Dermis microvascular lymphatic vessel endothelial cell (primary cell): ENCODE results near the gene WBP1L. TPM values are rescaled to one million over a fixed set of nuclear protein-coding genes. Genes with fewer than 3 reads are reported as not detected.
"Not testable (repeated sequence)": the region's sequence is repeated elsewhere in the genome, so short reads cannot be mapped to it uniquely, and the experiment has no call there.

Experiments
- DNase-seq, 2 donors: peaks; one replicate each; pipeline versions ENCODE4 v3.0.0 to v3.0.0-alpha.2; 2010; ENCODE audit warnings: low read depth in 2 of 2
- total RNA-seq: library from RNA; depleted of rRNA; stranded (reverse); fragments of >200 nt; gene quantifications from 2 replicates; pipeline ENCODE4 v1.2.1, GENCODE V29; 2014

The WBP1L gene
- total RNA-seq, 1 donor from 2014 or later: 35.8 TPM

DNA sequence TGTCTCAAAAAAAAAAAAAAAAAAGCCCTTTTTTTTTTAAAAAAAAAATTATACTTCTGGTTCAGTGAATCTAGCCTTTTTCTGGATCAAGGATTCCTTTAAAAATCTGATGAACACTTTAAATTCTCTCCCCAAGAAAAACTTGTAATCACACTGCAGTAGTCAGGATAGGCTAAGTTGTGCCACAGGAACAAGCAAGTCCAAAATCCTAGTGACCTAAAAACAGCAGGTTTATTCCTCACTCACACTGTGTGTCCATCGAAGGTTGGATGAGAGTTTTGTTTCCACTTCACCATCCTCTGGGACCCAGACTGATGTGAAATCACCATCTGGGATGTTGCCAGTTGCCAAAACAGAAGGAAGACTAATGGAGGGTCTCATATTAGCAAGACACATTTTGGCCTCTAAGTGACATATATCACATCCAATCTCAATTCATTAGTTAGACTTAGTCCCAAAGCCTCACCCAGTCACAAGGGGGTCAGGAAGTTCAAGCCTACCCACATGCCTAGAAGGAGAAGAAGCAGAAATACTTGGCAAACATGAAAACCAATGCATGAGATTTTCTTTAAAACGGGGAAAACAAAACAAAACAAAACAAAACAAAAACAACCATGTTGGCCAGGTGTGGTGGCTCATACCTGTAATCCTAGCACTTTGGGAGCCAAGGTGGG is 60.8 kb downstream of the WBP1L start:
- no peak for DNase-seq

DNA sequence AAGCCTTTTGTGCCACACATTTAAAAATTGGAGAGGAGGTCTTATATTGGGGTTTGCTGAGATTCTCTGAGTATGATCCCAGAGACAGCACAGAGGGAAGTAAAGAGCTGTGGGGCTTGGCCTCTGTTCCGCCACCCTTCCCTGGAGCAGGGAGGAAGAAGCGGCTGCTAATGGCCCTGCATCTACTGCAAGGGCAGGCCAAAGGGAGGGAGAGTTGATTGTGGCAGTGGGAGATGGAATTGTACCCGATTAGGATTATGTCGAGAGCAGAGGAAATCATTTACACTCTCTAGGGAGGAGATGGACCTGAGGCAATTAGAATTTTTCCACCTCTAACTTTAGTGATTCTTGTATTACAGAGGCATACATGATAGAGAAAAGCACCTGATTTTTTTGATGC is 64.6 kb downstream of the WBP1L start:
- no peak for DNase-seq

DNA sequence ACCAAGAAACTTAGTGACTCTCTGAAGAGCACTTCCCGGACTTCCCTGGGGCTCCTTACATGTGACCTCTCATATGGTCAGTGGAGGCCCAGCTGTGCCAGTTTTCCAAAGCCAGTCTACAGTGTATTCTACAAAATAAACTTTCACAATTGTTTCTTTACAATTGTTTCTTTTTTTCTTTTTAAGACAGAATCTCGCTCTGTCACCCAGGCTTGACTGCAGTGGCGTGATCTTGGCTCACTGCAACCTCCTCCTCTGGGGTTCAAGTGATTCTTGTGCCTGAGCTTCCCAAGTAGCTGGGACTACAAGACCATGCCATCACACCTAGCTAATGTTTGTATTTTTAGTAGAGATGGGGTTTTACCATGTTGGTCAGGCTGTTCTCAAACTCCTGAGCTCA is 67.6 kb downstream of the WBP1L start:
- DNase-seq: no peak

DNA sequence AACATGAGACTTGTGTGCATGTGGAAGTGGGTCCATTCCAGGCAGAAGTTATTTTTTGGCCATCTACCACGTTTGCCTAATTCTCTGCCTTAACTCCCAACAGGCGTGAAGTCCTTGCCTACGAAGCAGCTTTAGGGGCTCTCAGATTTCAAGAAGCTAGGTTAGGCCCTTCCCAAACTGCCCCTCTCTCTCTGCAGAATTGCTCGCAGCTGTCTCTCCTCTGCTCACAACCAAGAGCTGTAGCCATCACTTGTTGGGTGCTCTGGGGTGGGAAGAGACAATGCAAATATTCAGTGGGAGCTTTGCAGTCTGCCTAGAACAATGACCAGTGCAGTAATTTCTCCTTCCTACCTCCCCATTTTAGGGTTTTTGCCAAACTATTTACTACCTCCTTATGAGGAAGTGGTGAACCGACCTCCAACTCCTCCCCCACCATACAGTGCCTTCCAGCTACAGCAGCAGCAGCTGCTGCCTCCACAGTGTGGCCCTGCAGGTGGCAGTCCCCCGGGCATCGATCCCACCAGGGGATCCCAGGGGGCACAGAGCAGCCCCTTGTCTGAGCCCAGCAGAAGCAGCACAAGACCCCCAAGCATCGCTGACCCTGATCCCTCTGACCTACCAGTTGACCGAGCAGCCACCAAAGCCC is 68.6 kb downstream of the WBP1L start:
- DNase-seq: no peak

DNA sequence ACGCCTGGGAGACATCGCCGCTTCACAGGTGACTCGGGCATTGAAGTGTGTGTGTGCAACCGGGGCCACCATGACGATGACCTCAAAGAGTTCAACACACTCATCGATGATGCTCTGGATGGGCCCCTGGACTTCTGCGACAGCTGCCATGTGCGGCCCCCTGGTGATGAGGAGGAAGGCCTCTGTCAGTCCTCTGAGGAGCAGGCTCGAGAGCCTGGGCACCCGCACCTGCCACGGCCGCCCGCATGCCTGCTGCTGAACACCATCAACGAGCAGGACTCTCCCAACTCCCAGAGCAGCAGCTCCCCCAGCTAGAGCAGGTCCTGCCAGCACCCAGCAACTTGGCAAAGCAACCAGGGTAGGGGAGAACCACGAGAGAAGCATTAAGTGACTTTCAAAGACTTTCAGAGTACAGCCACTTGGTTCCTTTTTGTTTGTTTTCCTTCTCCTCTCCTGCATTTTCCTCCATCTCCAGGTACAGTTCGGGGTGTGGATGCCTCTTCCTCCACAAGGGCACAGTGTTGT is 69.3 kb downstream of the WBP1L start:
- DNase-seq: no peak

- DNase-seq: no peak
Observed at GRCh38 chr10:102813734-102814452, 70.1 kb downstream of the WBP1L start.

- DNase-seq: peak; percentile 78 to 97
Observed at GRCh38 chr10:102814453-102814871, 70.7 kb downstream of the WBP1L start.

- peak in 1 of 2 donors; percentile 85 for DNase-seq
Observed at GRCh38 chr10:102814873-102815661, 71.3 kb downstream of the WBP1L start.

DNA sequence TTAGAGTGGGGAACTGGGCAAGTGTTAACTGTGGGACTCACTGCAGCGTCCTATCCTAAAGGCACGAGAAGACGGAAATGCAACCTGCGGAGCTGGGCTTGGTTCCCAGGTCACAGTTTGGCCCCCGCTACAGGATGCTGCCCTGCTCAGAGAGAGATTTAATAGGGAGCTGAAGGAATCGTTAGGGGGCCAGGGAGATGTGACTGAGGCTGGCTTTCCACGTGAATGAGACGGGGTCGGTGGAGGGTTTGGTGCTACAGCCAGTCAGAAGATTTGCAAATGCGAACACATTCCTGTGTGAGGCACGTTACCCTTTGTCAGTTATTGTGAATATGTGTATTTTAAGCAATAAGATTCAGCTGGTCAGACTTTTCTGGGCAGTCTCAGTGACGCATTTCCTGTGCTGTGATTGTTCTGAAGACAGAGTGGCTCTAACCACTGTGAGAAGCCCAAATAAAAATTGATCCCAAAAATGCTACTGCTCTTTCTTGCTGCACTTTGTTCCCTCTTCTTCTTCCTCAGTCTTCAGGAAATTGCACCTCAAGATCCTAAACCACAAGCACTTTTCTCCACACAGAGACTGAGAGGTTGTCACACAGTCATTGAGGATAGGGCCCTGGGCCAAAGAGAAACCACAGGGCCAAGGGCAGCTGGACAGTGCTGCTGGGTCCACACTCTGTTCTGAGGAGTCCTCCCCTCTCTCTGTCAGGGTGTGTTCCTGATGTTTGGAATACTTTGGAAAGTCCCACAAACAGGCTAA is 72.2 kb downstream of the WBP1L start:
- peak in 1 of 2 donors; percentile 87 for DNase-seq

GRCh38 chr10:102817175-102817574 is 73.4 kb downstream of the WBP1L start:
- DNase-seq: no peak

- DNase-seq: no peak
Observed at GRCh38 chr10:102819054-102819453, 75.3 kb downstream of the WBP1L start.

DNA sequence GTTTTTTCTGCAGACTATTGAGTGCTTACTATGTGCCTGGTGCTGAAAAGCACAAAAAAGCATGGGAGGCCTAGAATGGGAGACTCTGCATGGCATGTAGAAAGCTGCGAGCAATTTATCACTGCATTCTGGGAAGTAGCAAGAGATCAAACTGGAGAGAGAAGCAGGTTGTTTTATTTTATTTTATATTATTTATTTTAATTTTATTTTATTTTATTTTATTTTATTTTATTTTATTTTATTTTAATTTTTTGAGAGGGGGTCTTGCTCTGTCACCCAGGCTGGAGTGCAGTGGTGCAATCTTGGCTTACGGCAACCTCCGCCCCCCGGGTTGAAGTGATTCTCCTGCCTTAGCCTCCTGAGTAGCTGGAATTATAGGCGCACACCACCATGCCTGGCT is 76.3 kb downstream of the WBP1L start:
- DNase-seq: not testable (repeated sequence)

DNA sequence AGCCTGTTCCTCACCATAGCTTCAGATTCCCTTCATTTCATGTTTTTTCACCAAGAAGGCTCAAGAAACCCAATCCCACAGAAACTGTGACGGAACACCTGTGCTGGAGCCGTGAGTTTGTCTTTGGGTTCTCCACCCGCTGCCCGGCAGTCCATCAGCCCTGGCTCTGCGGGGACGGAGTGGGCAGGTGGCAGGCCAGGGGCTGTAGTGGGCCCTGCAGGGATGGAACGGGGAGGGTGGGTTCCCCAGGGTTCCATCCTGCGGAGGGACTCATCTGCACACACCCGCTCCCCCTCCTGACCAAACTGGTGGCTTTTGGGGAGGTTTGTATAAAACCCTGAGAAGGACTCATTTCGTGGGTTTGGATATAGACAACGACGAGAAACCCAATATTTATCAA is 78.5 kb downstream of the WBP1L start:
- no peak for DNase-seq

DNA sequence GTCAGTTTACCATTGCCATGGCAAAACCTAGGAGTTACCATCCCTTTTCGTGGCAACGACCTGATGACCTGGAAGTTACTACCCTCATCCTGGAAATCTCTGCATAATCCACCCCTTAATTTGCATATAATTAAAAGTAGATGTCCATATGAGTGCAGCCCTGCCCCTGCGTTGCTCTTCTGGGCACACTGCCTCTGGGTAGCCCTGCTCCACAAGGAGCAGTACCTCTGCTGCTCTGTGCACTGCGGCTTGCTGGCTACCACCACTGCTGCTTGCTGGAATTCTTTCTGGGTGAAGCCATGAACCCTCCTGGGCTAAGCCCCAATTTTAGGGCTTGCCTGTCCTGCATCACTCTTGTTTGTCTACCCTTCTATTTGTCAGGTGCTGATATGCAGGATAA is 80.9 kb downstream of the WBP1L start:
- DNase-seq: no peak

DNA sequence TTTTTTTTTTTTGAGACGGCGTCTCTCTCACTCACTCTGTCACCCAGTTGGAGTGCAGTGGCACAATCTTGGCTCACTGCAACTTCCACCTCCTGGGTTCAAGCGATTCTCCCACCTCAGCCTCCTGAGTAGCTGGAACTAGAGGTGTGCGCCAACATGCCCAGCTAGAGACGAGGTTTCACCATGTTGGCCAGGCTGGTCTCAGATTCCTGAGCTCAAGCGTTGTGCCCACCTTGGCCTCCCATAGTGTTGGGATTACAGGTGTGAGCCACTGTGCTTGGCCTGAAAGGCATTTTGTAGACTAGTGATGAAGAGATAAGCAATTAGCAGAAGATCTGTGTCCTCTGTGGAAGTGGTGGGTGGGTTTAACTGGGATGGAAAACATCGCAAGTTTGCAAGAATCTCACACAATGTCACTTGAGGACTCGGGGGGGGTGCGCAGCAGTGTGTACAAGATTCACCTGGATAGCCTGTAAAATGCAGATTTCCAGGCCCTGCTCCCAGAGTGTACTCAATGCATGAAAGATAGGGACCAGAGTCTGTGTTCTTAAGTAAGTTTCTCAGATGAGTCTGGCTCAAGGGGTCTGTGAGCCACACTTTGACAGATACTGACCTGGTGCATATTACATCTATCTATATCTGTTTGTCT is 82.5 kb downstream of the WBP1L start:
- DNase-seq: no peak

GRCh38 chr10:102827597-102827975 is 83.8 kb downstream of the WBP1L start:
- DNase-seq: no peak

DNA sequence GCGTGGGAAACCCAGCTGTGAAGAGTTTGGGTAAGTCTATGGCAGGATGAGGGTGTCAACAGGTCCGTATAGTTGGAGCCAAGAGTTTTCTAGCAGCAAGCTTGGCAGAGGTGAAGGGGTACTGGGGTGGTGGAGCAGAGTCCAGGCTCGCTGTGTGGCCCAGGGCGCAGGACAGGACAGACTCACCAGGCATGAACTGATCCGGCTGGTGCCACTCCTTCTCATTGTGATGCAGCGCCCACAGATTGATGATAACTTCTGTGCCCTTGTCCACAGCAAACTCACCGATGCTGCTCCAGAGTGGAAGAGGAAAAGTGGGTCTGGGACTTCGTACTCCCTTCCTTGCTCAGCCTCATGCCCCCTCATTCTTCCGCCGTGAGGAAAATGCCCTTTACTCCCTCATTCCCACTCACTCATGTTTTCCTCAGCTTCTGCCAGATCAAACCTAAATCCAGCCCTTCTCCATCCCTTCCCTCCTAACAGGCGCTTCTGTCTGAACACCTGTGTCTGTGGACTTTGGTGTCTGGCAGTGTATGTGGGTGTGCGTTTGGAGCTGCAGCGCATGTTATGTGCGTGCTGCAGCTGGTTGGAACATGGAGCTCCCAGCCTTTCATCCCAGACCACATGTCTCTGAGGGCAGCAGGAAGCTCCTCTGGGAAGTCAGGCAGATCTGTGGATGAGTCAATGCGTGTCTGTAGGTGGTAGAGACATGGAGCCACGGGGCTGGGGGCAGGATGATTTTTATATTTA is 87.7 kb downstream of the WBP1L start:
- no peak for DNase-seq

DNA sequence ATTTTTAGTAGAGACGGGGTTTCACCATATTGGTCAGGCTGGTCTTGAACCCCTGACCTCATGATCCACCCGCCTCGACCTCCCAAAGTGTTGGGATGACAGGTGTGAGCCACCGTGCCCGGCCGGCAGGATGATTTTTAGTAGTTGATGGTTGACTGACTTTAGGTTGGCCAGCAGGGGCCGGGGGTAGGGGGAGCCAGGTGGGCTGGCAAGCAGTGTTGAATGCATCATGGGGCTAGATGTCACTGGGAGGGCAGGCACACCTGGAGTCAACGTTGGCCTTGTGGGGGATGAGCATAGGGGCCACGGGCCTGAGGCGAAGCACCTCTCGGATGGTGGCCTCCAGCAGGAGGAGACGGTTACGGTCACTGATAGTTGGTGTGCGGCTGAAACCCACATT is 88.5 kb downstream of the WBP1L start:
- no peak for DNase-seq

DNA sequence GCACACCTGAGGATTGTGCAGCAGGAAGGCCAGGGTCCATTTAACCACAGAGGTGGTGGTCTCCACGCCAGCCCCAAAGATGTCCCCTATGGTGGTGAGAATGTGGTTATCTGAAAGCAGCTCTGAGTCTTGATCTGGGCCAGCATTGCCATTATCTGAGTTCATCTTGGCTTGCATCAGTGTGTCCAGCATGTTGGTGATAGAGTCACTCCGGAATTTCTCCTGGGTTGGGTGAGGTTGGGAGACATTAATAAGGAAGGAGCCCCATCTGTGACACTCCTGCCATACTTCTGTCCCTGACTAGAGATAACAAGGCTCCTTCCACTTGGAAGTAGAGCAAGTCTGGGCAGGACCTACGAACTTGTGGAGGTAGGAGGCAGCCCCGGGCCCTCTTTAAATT is 89.2 kb downstream of the WBP1L start:
- no peak for DNase-seq

DNA sequence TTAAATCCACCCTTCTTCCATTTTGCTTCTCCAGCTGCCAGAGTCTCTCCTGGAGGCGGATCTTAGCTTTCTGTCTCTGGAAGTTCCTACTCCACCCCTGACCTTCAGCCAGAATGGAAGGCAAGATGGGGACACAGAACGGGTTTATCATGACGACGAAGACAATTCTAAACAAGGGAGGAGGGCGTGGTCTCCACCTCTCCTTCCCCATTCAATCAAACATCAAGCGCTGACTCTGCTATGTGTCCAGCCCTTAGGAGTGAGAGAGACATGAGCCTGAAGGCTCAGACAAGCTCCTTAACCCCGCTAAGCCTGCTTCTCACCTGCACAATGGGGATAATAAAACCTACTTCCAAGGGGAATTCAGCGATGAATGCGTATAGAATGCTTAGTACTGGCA is 90.4 kb downstream of the WBP1L start:
- DNase-seq: no peak
